A673 (cell line): ENCODE results near the gene CIAO2A. TPM values are rescaled to one million over a fixed set of nuclear protein-coding genes. Genes with fewer than 3 reads are reported as not detected.

Experiments used
- BruUV-seq: library from RNA; stranded (reverse); fragments of 400-500 nt; replicated peaks from 2 replicates; lab custom pipeline; 2021; lab: Mats Ljungman, UMichigan
- CTCF ChIA-PET: fragments of 300-600 bp; sonication (Branson Sonifier 250); formaldehyde crosslinking; loops from one replicate; lab custom pipeline; 2022; ENCODE audit warnings: antibody characterized with exemption; lab: Charles Lee
- POLR2A ChIA-PET: fragments of 300-600 bp; sonication (Branson Sonifier 250); formaldehyde crosslinking; loops from one replicate; lab custom pipeline; 2022; ENCODE audit warnings: antibody characterized with exemption; ENCODE audit not compliant: low non-redundant PET; lab: Charles Lee
- DNase-seq: peaks from one replicate; pipeline ENCODE4 v3.0.0-alpha.2; 2015; ENCODE audit warnings: low spot score
- H3K27ac ChIP-seq: fragments of 200-600 bp; sonication (generic); 2 replicates; pipeline ENCODE4 v1.5.1; 2016; ENCODE audit warnings: mixed run types, low read depth, mild to moderate bottlenecking, mixed read lengths, antibody characterized with exemption, low read length; ENCODE audit not compliant: poor library complexity, severe bottlenecking
- H3K27me3 ChIP-seq: fragments of 200-600 bp; sonication (generic); replicated peaks from 2 replicates; pipeline ENCODE4 v1.6.1; 2017; ENCODE audit warnings: mixed run types, low read depth, mild to moderate bottlenecking, mixed read lengths, antibody characterized with exemption, low read length; ENCODE audit not compliant: insufficient read depth, poor library complexity
- H3K36me3 ChIP-seq: fragments of 200-600 bp; sonication (generic); 2 replicates; pipeline ENCODE4 v1.6.1; 2016; ENCODE audit warnings: mixed run types, mild to moderate bottlenecking, mixed read lengths, antibody characterized with exemption, low read length; ENCODE audit not compliant: insufficient read depth, poor library complexity, severe bottlenecking
- H3K4me1 ChIP-seq: fragments of 200-600 bp; sonication (generic); 2 replicates; pipeline ENCODE4 v1.6.1; 2017; ENCODE audit warnings: mixed run types, mild to moderate bottlenecking, mixed read lengths, antibody characterized with exemption, low read length; ENCODE audit not compliant: insufficient read depth, poor library complexity, severe bottlenecking
- H3K4me3 ChIP-seq: fragments of 200-600 bp; sonication (generic); 2 replicates; pipeline ENCODE4 v1.5.1; 2016; ENCODE audit warnings: low read depth, mixed run types, mild to moderate bottlenecking, mixed read lengths, low read length; ENCODE audit not compliant: poor library complexity, severe bottlenecking
- H3K9me3 ChIP-seq: fragments of 200-600 bp; sonication (generic); 2 replicates; pipeline ENCODE4 v1.6.1; 2016; ENCODE audit warnings: mixed run types, low read depth, mild to moderate bottlenecking, mixed read lengths, antibody characterized with exemption, low read length; ENCODE audit not compliant: poor library complexity, severe bottlenecking
- CTCF ChIP-seq: fragments of 300-800, 200-600 bp; sonication (generic); conservative IDR thresholded peaks from 2 replicates; pipeline ENCODE4 v1.5.1; 2017; ENCODE audit warnings: low read depth, mild to moderate bottlenecking, antibody characterized with exemption, low read length, moderate library complexity, mixed read lengths
- EZH2 ChIP-seq: fragments of 200-600 bp; sonication (generic); IDR thresholded peaks from 2 replicates; pipeline ENCODE4 v1.6.1; 2017; ENCODE audit warnings: borderline replicate concordance, low read depth, mild to moderate bottlenecking, mixed read lengths, antibody characterized with exemption, low read length; ENCODE audit not compliant: poor library complexity, severe bottlenecking
- intact Hi-C: fragments of 100-400 bp; cut with micrococcal nuclease; formaldehyde crosslinking; loops from one replicate; pipeline ENCODE4 v1.10.0; 2022; ENCODE audit not compliant: unreplicated experiment
- total RNA-seq: library from RNA; stranded (reverse); gene quantifications from 2 replicates; pipeline ENCODE4 v1.2.3, GENCODE V29; 2021

CIAO2A gene
- total RNA-seq, 1 experiment from 2014 or later, result 75.6 TPM

GRCh38 chr15:64112904-64113303 is 19.3 kb upstream of the CIAO2A start:
- DNase-seq, result no peak
- Histone ChIP-seq H3K4me3 (no peak overlapping the region), H3K27me3 (no peaks in the 10 kb centered on the region), H3K27ac (no peak overlapping the region), H3K36me3 (peaks cover 21% of the 10 kb centered on the region), H3K9me3 (no peaks in the 10 kb centered on the region), H3K4me1 (no peaks in the 10 kb centered on the region)
- TF ChIP-seq EZH2 (no peak), CTCF (no peak)
- intact Hi-C loops, result no loop called here
- BruUV-seq, result no TSS peak
- POLR2A ChIA-PET, result no interaction called here
- CTCF ChIA-PET, result no interaction called here

GRCh38 chr15:64112073-64112772 is 18.6 kb upstream of the CIAO2A start:
- Histone ChIP-seq H3K4me3 (no peak overlapping the region), H3K4me1 (no peaks in the 10 kb centered on the region), H3K36me3 (peaks cover 20% of the 10 kb centered on the region), H3K27ac (peak overlapping the region; percentile 14), H3K9me3 (no peaks in the 10 kb centered on the region), H3K27me3 (no peaks in the 10 kb centered on the region)
- intact Hi-C loops, result no loop called here
- ChIA-PET CTCF (no interaction called here), POLR2A (no interaction called here)
- no peak for DNase-seq
- TF ChIP-seq EZH2, result no peak
- no peak for TF ChIP-seq CTCF
- no TSS peak for BruUV-seq

- TF ChIP-seq CTCF (no peak), EZH2 (no peak)
- peaks cover 15% of the 10 kb centered on the region for H3K36me3 ChIP-seq
- H3K4me1 ChIP-seq, result no peaks in the 10 kb centered on the region
- no peak overlapping the region for H3K4me3 ChIP-seq
- BruUV-seq, result no TSS peak
- H3K9me3 ChIP-seq, result no peaks in the 10 kb centered on the region
- no peak overlapping the region for H3K27ac ChIP-seq
- no peaks in the 10 kb centered on the region for H3K27me3 ChIP-seq
- CTCF ChIA-PET, result no interaction called here
- POLR2A ChIA-PET, result no interaction called here
- no peak for DNase-seq
- intact Hi-C loops, result no loop called here
Measured at GRCh38 chr15:64111679-64112050, 18.0 kb upstream of the CIAO2A start.
